ENCODE results near the gene SLC2A9. TPM values are rescaled to one million over a fixed set of nuclear protein-coding genes. Genes with fewer than 3 reads are reported as not detected.

SLC2A9 gene
- total RNA-seq, 3 donors from 2014 or later = 6.2 to 10.7 (median 9.5) TPM

DNA sequence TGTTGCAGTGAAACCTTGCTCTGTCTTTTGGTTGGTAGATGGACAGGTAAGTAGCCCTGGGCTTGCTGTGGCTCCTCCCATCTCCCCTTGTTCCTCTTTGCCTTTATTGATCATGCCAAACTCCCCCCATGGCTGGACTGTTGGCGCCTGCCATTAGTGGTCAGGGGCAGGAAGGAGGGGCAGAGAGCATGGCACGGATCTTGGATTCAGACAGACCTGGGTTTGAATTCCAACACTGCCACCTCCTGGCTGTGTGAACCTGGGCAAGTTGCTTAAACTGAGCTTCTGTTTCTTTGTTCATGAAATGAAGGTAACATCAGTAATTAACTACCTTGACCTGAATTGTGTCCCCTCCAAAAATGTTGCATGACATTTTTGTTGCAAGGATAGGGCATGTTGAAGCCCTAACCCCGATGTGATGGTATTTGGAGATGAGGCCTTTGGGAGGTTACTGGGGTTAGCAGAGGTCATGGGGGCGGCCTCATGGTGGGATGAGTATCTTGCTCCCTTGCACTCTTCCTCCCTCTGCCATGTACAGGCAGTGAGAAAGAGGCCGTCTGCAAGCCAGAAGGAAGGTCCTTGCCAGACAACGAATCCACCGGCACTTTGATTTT, 6.0 kb downstream of the SLC2A9 start:
- no peak overlapping the region for H3K4me3 ChIP-seq
- no peaks in the 10 kb centered on the region for H3K27me3 ChIP-seq
- no peak for TF ChIP-seq POLR2A (IDR thresholded peaks at IDR 0.05)
- TF ChIP-seq, protein P1, sequence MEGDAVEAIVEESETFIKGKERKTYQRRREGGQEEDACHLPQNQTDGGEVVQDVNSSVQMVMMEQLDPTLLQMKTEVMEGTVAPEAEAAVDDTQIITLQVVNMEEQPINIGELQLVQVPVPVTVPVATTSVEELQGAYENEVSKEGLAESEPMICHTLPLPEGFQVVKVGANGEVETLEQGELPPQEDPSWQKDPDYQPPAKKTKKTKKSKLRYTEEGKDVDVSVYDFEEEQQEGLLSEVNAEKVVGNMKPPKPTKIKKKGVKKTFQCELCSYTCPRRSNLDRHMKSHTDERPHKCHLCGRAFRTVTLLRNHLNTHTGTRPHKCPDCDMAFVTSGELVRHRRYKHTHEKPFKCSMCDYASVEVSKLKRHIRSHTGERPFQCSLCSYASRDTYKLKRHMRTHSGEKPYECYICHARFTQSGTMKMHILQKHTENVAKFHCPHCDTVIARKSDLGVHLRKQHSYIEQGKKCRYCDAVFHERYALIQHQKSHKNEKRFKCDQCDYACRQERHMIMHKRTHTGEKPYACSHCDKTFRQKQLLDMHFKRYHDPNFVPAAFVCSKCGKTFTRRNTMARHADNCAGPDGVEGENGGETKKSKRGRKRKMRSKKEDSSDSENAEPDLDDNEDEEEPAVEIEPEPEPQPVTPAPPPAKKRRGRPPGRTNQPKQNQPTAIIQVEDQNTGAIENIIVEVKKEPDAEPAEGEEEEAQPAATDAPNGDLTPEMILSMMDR (IDR thresholded peaks at IDR 0.05) = peak; percentile 16 to 60 (median 28)
- no peak for TF ChIP-seq POLR2AphosphoS5 (IDR thresholded peaks at IDR 0.05)
- no peaks in the 10 kb centered on the region for H3K36me3 ChIP-seq
- no peak overlapping the region for H3K27ac ChIP-seq
- H3K9me3 ChIP-seq = no peaks in the 10 kb centered on the region
- no peak for DNase-seq (ENCODE audit: low spot score in 2 of 2)
- H3K4me1 ChIP-seq = peaks cover 0 to 6% of the 10 kb centered on the region in 2 donors
- intact Hi-C loops (cut with DNase I; ENCODE audit: low total_unique reads) = loop anchor here (10.0 kb wide), 1 partner anchor 250 kb away; no protein-coding TSS in a partner anchor

DNA sequence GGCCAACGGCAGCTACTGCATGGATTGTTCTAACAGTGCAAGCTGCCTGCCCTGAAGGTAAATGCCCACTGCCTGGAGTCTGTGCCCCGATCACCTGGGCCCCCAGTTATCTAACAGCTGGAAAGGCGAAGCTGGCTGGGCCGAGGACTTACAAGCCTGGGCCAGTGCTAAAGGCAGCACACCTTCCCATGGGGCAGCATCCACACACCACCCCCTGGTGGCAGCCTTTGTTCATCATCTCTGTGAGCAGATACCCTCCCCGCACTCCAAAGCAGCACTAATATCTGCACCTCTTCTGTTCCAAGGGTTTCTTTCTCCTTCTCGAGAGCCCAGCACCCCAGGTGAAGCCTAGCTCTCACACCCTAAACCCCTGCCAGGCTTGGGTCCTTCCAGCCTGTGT, 7.6 kb downstream of the SLC2A9 start:
- no peaks in the 10 kb centered on the region for H3K9me3 ChIP-seq
- intact Hi-C loops (cut with DNase I; ENCODE audit: low total_unique reads) = loop anchor here (10.0 kb wide), 1 partner anchor 249 kb away; no protein-coding TSS in a partner anchor
- TF ChIP-seq POLR2A (IDR thresholded peaks at IDR 0.05) (no peak), POLR2AphosphoS5 (IDR thresholded peaks at IDR 0.05) (no peak)
- TF ChIP-seq, protein P1 (IDR thresholded peaks at IDR 0.05) = peak in 2 of 3 donors; percentile 38 to 46
- no peaks in the 10 kb centered on the region for H3K27me3 ChIP-seq
- peaks cover 0 to 3% of the 10 kb centered on the region in 2 donors for H3K4me1 ChIP-seq
- no peaks in the 10 kb centered on the region for H3K36me3 ChIP-seq
- H3K27ac ChIP-seq = no peak overlapping the region
- H3K4me3 ChIP-seq = no peak overlapping the region
- DNase-seq (ENCODE audit: low spot score in 2 of 2) = no peak

- Histone ChIP-seq H3K9me3 (no peaks in the 10 kb centered on the region), H3K36me3 (no peaks in the 10 kb centered on the region), H3K4me1 (peaks cover 3 to 9% of the 10 kb centered on the region in 2 donors), H3K4me3 (no peak overlapping the region), H3K27me3 (no peaks in the 10 kb centered on the region), H3K27ac (no peak overlapping the region)
- TF ChIP-seq POLR2A (IDR thresholded peaks at IDR 0.05) (no peak), POLR2AphosphoS5 (IDR thresholded peaks at IDR 0.05) (no peak)
- TF ChIP-seq, protein P1 (IDR thresholded peaks at IDR 0.05) = no peak
- DNase-seq (ENCODE audit: low spot score in 2 of 2) = no peak
- intact Hi-C loops (cut with DNase I; ENCODE audit: low total_unique reads) = loop anchor here (10.0 kb wide), 1 partner anchor 247 kb away; no protein-coding TSS in a partner anchor
Observed at GRCh38 chr4:10011885-10012284, 9.4 kb downstream of the SLC2A9 start.

DNA sequence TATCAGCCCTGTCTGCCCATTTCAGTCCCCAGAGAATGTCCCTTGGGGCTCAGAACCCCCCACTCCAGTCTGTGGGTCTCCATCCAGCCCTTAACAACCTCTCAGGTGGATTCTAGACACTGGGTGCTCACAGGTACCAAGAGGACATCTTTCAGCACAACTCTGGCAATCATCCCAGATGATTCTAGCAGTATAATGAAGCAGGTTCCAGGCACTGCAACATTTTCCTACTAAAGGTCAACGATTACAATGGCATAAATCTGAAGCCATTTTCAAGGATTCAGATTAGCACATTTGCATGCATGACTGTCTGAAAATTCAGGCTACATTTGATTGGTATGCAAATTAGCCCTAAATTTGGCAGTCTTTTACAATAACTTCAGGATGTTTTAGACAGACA, 10.0 kb downstream of the SLC2A9 start:
- intact Hi-C loops (cut with DNase I; ENCODE audit: low total_unique reads) = loop anchor here (10.0 kb wide), 1 partner anchor 246 kb away; no protein-coding TSS in a partner anchor
- Histone ChIP-seq H3K9me3 (no peaks in the 10 kb centered on the region), H3K4me1 (peaks cover 3 to 9% of the 10 kb centered on the region in 2 donors), H3K27me3 (no peaks in the 10 kb centered on the region), H3K4me3 (no peak overlapping the region), H3K36me3 (no peaks in the 10 kb centered on the region), H3K27ac (no peak overlapping the region)
- TF ChIP-seq POLR2AphosphoS5 (IDR thresholded peaks at IDR 0.05) = no peak
- TF ChIP-seq, protein P1 (IDR thresholded peaks at IDR 0.05) = no peak
- TF ChIP-seq POLR2A (IDR thresholded peaks at IDR 0.05) = no peak
- no peak for DNase-seq (ENCODE audit: low spot score in 2 of 2)

GRCh38 chr4:10009861-10010500, 11.3 kb downstream of the SLC2A9 start:
- no peak overlapping the region for H3K4me3 ChIP-seq
- TF ChIP-seq, protein P1 (IDR thresholded peaks at IDR 0.05) = no peak
- no peak for TF ChIP-seq POLR2AphosphoS5 (IDR thresholded peaks at IDR 0.05)
- no peak for TF ChIP-seq POLR2A (IDR thresholded peaks at IDR 0.05)
- H3K9me3 ChIP-seq = no peaks in the 10 kb centered on the region
- peaks cover 3 to 9% of the 10 kb centered on the region in 2 donors for H3K4me1 ChIP-seq
- no peak for DNase-seq (ENCODE audit: low spot score in 2 of 2)
- no peaks in the 10 kb centered on the region for H3K27me3 ChIP-seq
- no peaks in the 10 kb centered on the region for H3K36me3 ChIP-seq
- no peak overlapping the region for H3K27ac ChIP-seq
- intact Hi-C loops (cut with DNase I; ENCODE audit: low total_unique reads) = loop anchor here (10.0 kb wide), 1 partner anchor 245 kb away; no protein-coding TSS in a partner anchor
